ENCODE data around the gene CTNND2. TPM values are rescaled to one million over a fixed set of nuclear protein-coding genes. Genes with fewer than 3 reads are reported as not detected.
"Not testable (repeated sequence)": the region's sequence is repeated elsewhere in the genome, so short reads cannot be mapped to it uniquely, and the experiment has no call there.

Gene CTNND2
- total and polyA plus RNA-seq, 9 of the 15 experiments (the other 6 are each of a cell fraction or from before 2014, with no cell fraction given): 0.03 to 0.35 TPM; not detected in 7

DNA sequence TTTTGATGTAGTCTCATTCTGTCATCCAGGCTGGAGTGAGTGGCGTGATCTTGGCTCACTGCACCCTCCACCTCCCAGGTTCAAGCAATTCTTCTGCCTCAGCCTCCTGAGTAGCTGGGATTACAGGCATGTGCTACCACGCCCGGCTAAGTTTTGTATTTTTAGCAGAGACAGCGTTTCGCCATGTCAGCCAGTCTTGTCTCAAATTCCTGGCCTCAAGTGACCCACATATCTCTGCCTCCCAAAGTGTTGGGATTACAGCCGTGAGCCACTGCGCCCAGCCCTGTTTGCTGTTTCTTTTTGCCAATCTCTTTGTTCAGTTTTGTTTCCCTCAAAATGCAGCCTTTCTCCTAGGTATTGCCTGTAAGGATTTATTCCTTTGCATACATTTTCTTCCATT, 287.6 kb downstream of the CTNND2 start:
- H3K4me1 ChIP-seq (replicated peaks in 1 of 2; ENCODE audit: control insufficient read depth in 2 of 2, insufficient read depth in 2 of 2, low read length in 2 of 2); intact Hi-C loops (cut with micrococcal nuclease); ATAC-seq; H3K79me2 ChIP-seq (ENCODE audit: control insufficient read depth, insufficient read depth, low read length); FAIRE-seq; H3K9ac ChIP-seq (ENCODE audit: insufficient read depth in 1 of 2, low read depth in 2 of 2, low read length in 2 of 2); BruUV-seq (replicated peaks); H3K4me3 ChIP-seq; H3K9me1 ChIP-seq (ENCODE audit: control insufficient read depth, insufficient read depth, low read length); in situ Hi-C loops (cut with MboI); H3K9me3 ChIP-seq (replicated peaks; ENCODE audit: control insufficient read depth, insufficient read depth, low read depth, low read length); H3K27me3 ChIP-seq (ENCODE audit: control insufficient read depth in 2 of 2, insufficient read depth in 2 of 2, low read length in 2 of 2); POLR2A ChIA-PET; H3K36me3 ChIP-seq (ENCODE audit: control insufficient read depth, insufficient read depth, low read length); CTCF ChIA-PET (ENCODE audit: low intra/inter-chr PET ratio); H2AFZ ChIP-seq (ENCODE audit: low read depth, low read length); DNase-seq (ENCODE audit: extremely low read depth in 1 of 4, low spot score in 3 of 4); H3K27ac ChIP-seq (ENCODE audit: extremely low read depth, low read depth, low read length); H4K20me1 ChIP-seq (replicated peaks; ENCODE audit: control insufficient read depth, insufficient read depth, low read length); H3K4me2 ChIP-seq (ENCODE audit: insufficient read depth, low read length): not testable (repeated sequence)
- 0% methylated on average over 7 of the region's 7 CpGs for WGBS (ENCODE audit: insufficient coverage, low coverage, missing lambda C conversion rate)

DNA sequence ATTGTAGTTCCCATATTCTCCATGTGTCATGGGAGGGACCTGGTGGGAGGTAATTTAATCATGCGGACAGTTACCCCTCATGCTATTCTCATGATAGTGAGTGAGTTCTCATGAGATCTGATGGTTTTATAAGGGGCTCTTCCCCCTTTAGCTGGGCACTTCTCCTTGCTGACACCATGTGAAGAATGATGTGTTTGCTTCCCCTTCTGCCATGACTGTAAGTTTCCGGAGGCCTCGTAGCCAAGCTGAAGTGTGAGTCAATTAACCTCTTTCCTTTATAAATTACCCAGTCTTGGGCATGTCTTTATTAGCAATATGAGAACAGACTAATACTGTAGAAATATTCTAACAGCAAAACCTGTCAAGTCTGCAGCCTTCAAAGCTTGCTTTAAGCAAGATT, 293.2 kb downstream of the CTNND2 start:
- no peak overlapping the region for H3K27ac ChIP-seq (ENCODE audit: extremely low read depth, low read depth, low read length)
- no peaks in the 10 kb centered on the region for H3K4me1 ChIP-seq (replicated peaks in 1 of 2; ENCODE audit: control insufficient read depth in 2 of 2, insufficient read depth in 2 of 2, low read length in 2 of 2)
- no peak overlapping the region for H3K4me3 ChIP-seq
- TF ChIP-seq CCNT2 (IDR thresholded peaks at IDR 0.05; ENCODE audit: borderline replicate concordance, extremely low read depth, insufficient read length, low read depth, low read length) (no peak), ZNF75A (CRISPR knock-in tag; IDR thresholded peaks at IDR 0.05) (no peak), OTX1 (CRISPR knock-in tag; IDR thresholded peaks at IDR 0.05) (no peak), ZBTB1 (CRISPR knock-in tag; IDR thresholded peaks at IDR 0.05; ENCODE audit: borderline replicate concordance, low read depth) (no peak), BRD9 (IDR thresholded peaks at IDR 0.05; ENCODE audit: low read depth, partially characterized antibody) (no peak), ZFX (CRISPR knock-in tag; IDR thresholded peaks at IDR 0.05) (no peak), SREBF1 (IDR thresholded peaks at IDR 0.05; ENCODE audit: borderline replicate concordance, low read depth, low read length) (no peak), HDAC6 (IDR thresholded peaks at IDR 0.05; ENCODE audit: low read depth, low read length) (no peak), POLR2AphosphoS5 (IDR thresholded peaks at IDR 0.05; ENCODE audit: control insufficient read depth, insufficient read depth, low read depth, low read length) (no peak), KAT8 (IDR thresholded peaks at IDR 0.05; ENCODE audit: low read depth) (no peak), KDM2B (CRISPR knock-in tag; IDR thresholded peaks at IDR 0.05) (no peak), SP1 (CRISPR knock-in tag; IDR thresholded peaks at IDR 0.05) (no peak), PTBP1 (IDR thresholded peaks at IDR 0.05; ENCODE audit: low read depth, low read length) (no peak), MIER1 (IDR thresholded peaks at IDR 0.05; ENCODE audit: low read depth) (no peak), SIX5 (IDR thresholded peaks at IDR 0.05; ENCODE audit: borderline replicate concordance in 1 of 2, insufficient read depth in 1 of 2, low read depth in 1 of 2, low read length in 2 of 2) (no peak), ZFP36 (IDR thresholded peaks at IDR 0.05; ENCODE audit: low read depth, low read length, partially characterized antibody) (no peak), ATF7 (IDR thresholded peaks at IDR 0.05) (no peak)
- TF ChIP-seq, protein P1, sequence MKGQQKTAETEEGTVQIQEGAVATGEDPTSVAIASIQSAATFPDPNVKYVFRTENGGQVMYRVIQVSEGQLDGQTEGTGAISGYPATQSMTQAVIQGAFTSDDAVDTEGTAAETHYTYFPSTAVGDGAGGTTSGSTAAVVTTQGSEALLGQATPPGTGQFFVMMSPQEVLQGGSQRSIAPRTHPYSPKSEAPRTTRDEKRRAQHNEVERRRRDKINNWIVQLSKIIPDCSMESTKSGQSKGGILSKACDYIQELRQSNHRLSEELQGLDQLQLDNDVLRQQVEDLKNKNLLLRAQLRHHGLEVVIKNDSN (CRISPR knock-in tag; IDR thresholded peaks at IDR 0.05): no peak
- no peak overlapping the region for H3K4me2 ChIP-seq (ENCODE audit: insufficient read depth, low read length)
- POLR2A ChIA-PET: no interaction called here
- no peaks in the 10 kb centered on the region for H3K36me3 ChIP-seq (ENCODE audit: control insufficient read depth, insufficient read depth, low read length)
- DNase-seq (ENCODE audit: extremely low read depth in 1 of 4, low spot score in 3 of 4) (no peak), FAIRE-seq (no peak), ATAC-seq (no peak)
- no peaks in the 10 kb centered on the region for H4K20me1 ChIP-seq (replicated peaks; ENCODE audit: control insufficient read depth, insufficient read depth, low read length)
- no peak overlapping the region for H3K9ac ChIP-seq (ENCODE audit: insufficient read depth in 1 of 2, low read depth in 2 of 2, low read length in 2 of 2)
- no peaks in the 10 kb centered on the region for H3K27me3 ChIP-seq (ENCODE audit: control insufficient read depth in 2 of 2, insufficient read depth in 2 of 2, low read length in 2 of 2)
- CTCF ChIA-PET (ENCODE audit: low intra/inter-chr PET ratio): no interaction called here
- in situ Hi-C loops (cut with MboI) (no loop called here), intact Hi-C loops (cut with micrococcal nuclease) (no loop called here)
- BruUV-seq (replicated peaks): no TSS peak
- H3K9me1 ChIP-seq (ENCODE audit: control insufficient read depth, insufficient read depth, low read length): no peaks in the 10 kb centered on the region
- WGBS (ENCODE audit: insufficient coverage, low coverage, missing lambda C conversion rate): 0% methylated on average over 3 of the region's 3 CpGs
- peaks cover 3% of the 10 kb centered on the region; the same call in 1 of the 2 replicates for H3K9me3 ChIP-seq (replicated peaks; ENCODE audit: control insufficient read depth, insufficient read depth, low read depth, low read length)
- no peaks in the 10 kb centered on the region for H3K79me2 ChIP-seq (ENCODE audit: control insufficient read depth, insufficient read depth, low read length)
- no peak overlapping the region for H2AFZ ChIP-seq (ENCODE audit: low read depth, low read length)

Data from K562 (cell line).